GM19438 (cell line): Measurements from ENCODE around the gene PAM.

Experiments
- ATAC-seq: cut with Tn5 transposase; IDR thresholded peaks from one replicate; pipeline ENCODE4 v1.9.1; 2021; ENCODE audit warnings: low read depth; ENCODE audit not compliant: unreplicated experiment

The PAM gene

DNA sequence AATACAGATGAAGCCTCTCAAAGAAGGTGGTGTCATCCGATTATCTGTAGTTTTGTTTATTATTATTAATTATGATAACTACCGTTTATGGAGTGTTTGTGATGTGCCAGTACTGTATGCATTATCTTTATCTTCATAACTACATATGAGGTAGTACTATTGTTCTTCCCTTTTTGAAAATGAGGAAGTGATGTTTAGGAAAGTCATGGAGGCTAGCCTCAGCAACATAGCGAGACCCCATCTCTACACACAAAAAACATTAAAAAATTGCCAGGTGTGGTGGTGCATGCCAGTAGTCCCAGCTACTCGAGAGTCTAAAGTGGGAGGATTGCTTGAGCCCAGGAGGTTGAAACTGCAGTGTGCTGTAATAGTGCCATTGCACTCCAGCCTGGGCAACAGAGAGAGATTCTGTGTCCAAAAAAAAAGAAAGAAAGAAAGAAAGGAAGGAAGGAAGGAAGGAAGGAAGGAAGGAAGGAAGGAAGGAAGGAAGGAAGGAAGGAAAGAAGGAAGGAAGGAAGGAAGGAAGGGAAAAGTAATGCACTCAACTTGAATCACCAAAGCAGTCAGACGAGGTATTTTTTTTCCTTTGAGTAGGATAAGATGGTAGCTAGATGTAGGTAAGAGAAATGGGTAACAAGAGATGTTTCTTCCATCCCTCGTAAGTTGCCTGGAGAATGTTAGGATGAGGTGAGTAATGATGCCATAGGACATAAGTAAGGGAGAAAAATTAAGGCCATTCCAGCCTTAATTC is 47.8 kb downstream of the PAM start:
- ATAC-seq: no peak

GRCh38 chr5:102807878-102808502 is 52.9 kb downstream of the PAM start:
- no peak for ATAC-seq

GRCh38 chr5:102809033-102809432 is 53.9 kb downstream of the PAM start:
- ATAC-seq: no peak

- no peak for ATAC-seq
These were observed 56.9 kb downstream of the PAM start for GRCh38 chr5:102811972-102812371.

- no peak for ATAC-seq
These were observed 58.6 kb downstream of the PAM start for GRCh38 chr5:102813740-102814139.

- ATAC-seq: no peak
These were observed 60.0 kb downstream of the PAM start for GRCh38 chr5:102815084-102815483.

DNA sequence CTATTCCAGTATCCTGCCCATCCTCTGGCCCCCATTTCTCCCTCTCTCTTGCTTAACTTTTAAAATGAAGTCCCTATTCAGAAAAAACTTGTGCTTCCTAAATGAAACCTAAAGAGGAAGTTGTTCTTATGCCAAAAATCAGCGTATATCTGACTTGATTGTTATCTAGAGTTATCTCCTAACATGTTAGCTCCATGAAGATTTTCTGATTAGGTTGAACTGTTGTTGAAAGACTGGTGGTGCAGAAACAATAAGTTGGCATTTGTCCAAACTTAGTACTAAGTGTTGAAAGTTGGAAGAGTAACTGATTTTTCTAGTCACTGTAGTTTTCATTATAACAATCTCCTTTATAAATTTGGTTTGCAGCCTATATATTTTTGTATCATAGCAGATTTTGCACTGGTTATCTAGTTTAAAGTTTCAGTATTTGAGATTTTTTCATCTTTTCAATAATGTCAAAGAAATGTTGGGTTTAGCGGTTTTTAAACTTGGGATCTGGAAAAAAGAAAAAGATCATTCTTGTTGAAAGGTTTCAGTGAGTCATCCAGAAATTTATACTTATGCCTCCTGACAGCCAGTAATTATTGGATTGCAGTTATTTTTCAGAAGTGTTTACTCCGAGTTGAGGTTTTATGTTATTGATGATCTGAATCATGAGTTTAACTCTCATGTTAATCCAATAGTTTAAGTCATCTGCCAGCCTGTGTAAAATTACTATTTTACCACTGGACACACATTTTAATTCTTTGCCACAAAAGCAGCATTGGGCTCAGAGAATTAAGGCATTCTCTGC is 60.6 kb downstream of the PAM start:
- no peak for ATAC-seq

- ATAC-seq: no peak
These were observed 63.2 kb downstream of the PAM start for GRCh38 chr5:102818345-102818744.

- ATAC-seq: no peak
These were observed 63.8 kb downstream of the PAM start for GRCh38 chr5:102818934-102819333.

GRCh38 chr5:102819634-102820033 is 64.5 kb downstream of the PAM start:
- no peak for ATAC-seq

DNA sequence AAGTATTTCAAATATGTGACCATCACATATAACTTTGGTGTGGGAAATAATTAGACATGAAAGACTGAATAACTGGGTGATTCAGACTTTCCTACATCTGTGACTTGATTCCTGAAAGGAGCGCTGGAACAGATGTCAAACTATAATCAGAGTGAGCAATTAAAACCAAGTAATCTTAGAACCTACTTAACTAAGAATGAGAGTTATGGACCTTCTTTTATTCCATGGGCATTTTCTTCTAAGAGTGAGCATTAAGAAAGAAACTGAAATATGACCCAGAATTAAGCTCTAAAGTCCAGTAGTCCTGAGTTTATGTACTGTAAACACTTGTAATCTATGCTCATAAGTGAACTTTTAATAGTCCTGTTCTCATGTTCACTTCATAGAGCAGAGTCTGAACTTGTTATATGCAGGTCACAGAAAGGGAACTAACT is 68.4 kb downstream of the PAM start:
- ATAC-seq: no peak

DNA sequence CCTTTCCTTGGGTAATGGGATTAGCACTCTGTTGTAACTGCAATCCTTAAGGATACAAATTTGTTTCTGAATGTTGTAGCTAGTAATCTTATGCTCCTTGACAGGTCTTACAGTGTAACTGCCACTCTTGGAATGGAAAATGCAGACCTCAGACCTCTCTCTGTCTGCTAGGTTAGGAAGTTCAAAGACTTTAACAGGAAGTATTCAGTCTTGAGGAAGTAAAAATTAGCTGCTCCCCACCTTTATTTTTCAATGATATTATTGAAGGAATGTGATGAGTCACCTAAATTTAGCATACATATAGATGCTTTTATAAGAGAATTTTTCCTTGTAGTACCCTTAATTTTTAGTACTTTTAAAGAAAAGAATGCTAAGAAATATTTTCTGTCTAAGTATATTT is 71.5 kb downstream of the PAM start:
- no peak for ATAC-seq

GRCh38 chr5:102830241-102830640 is 75.1 kb downstream of the PAM start:
- no peak for ATAC-seq

GRCh38 chr5:102832445-102832844 is 77.3 kb downstream of the PAM start:
- no peak for ATAC-seq

DNA sequence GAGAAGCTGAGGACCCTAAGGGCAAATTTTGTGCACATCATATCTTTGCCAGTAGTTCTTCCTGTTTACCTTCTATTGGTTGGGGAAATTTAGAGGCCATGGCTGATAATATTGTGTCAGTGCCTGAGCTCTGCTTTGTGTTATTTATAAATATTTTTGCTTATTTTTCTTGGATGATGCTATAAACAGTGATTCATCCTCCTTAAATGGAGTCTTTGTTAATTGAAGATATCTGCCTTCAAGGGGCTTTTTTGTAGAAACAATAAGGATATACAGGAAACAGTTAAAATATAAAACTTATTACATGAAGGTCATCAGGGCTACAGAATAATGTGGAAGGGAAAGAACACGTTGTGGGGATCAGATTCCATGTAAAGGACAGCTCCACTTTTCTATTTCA is 78.0 kb downstream of the PAM start:
- ATAC-seq: no peak

GRCh38 chr5:102834438-102834964 is 79.4 kb downstream of the PAM start:
- ATAC-seq: no peak

GRCh38 chr5:102835717-102836116 is 80.6 kb downstream of the PAM start:
- ATAC-seq: no peak

DNA sequence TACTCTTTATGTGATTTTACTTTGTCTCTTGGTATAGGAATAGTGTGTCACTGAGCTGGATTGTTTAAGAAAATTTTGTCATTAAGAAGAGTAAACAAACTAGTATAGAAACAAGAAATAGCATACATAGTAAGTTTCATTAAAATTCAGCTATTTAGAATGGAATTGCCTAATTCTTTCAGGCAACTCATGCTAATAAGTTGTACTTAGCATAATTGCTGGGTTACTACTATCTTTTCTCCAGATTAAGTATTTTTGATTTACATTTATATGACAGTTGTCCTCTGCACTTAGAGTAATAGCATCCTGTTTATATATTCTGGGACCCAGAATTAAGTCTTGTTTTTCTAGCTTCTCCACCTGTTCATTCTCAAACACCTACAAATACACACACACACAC is 85.9 kb downstream of the PAM start:
- ATAC-seq: no peak

- no peak for ATAC-seq
These were observed 88.9 kb downstream of the PAM start for GRCh38 chr5:102843997-102844396.

- ATAC-seq: no peak
These were observed 89.9 kb downstream of the PAM start for GRCh38 chr5:102845041-102845440.

DNA sequence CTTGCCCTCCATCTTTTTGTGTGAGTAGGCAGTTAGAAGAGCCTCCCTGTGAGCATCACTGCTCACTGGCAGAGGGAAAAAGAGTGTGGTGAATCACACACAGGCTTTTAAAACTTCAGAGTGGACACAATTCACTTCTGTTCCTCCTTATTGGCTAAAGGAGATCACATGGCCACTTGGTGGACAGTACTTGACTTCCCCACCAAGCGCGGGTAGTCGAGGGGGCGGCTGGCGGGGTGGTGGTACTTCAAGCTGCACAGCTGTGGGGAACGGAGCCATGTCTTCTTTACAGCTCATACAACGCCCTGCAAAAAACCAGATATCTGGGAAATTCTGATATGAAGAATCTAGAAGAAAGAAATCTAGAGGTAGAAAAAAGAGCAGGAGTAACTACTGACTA is 95.4 kb downstream of the PAM start:
- ATAC-seq: no peak
